B cell (primary cell): ENCODE measurements around the gene FCN2. TPM values are rescaled to one million over a fixed set of nuclear protein-coding genes. Genes with fewer than 3 reads are reported as not detected.

Experiments
- ATAC-seq: fragments of 200-7000 bp; cut with Tn5 transposase; one replicate; pipeline ENCODE4 v1.10.0; 2021; ENCODE audit warnings: low read depth, mild to moderate bottlenecking, moderate number of reproducible peaks, moderate library complexity
- CTCF ChIA-PET: fragments of 350-600 bp; sonication (Branson Sonifier 250); formaldehyde crosslinking; loops from one replicate; lab custom pipeline; 2021; ENCODE audit warnings: antibody characterized with exemption, inconsistent platforms; lab: Charles Lee
- POLR2A ChIA-PET: fragments of 350-600 bp; sonication (Branson Sonifier 250); formaldehyde crosslinking; loops from one replicate; lab custom pipeline; 2021; ENCODE audit warnings: antibody characterized with exemption; lab: Charles Lee
- DNase-seq: peaks from one replicate; pipeline ENCODE4 v3.0.0; 2013
- H2AFZ ChIP-seq: 2 replicates; pipeline ENCODE4 v1.6.1; 2012; ENCODE audit warnings: mild to moderate bottlenecking, low read depth, low read length; ENCODE audit not compliant: insufficient read depth, poor library complexity, severe bottlenecking
- H3K27ac ChIP-seq, 2 donors: 1 replicate in 1 of 2; 2 replicates in 1 of 2; pipeline ENCODE4 v1.5.1; 2012 to 2013; ENCODE audit warnings: low read length in 2 of 2, mild to moderate bottlenecking in 2 of 2, moderate library complexity in 1 of 2
- H3K27me3 ChIP-seq, 4 experiments: fragments of 200-600 bp in 1 of 4; sonication (generic) in 1 of 4; replicated peaks in 1 of 4; 1 replicate in 2 of 4; 2 replicates in 2 of 4; pipeline versions ENCODE4 v1.6.1 to v1.7.0; 2013 to 2016; ENCODE audit warnings: low read length in 3 of 4, mild to moderate bottlenecking in 2 of 4, mixed read lengths in 1 of 4, moderate library complexity in 1 of 4; ENCODE audit not compliant: insufficient read depth in 4 of 4, control insufficient read depth in 3 of 4; ENCODE audit errors: control extremely low read depth in 1 of 4
- H3K36me3 ChIP-seq, 2 experiments: replicated peaks in 1 of 2; 1 replicate in 1 of 2; 2 replicates in 1 of 2; pipeline versions ENCODE4 v1.6.1 to v1.7.1; 2013; ENCODE audit warnings: low read length in 1 of 2; ENCODE audit not compliant: insufficient read depth in 2 of 2, control insufficient read depth in 1 of 2; ENCODE audit errors: control extremely low read depth in 1 of 2, extremely low read depth in 1 of 2
- H3K4me1 ChIP-seq, 2 donors: fragments of 200-600 bp in 1 of 2; sonication (generic) in 1 of 2; 1 replicate in 1 of 2; 2 replicates in 1 of 2; pipeline versions ENCODE4 v1.5.1 to v1.6.1; 2013 to 2017; ENCODE audit warnings: low read length in 2 of 2; ENCODE audit not compliant: control insufficient read depth in 2 of 2, insufficient read depth in 2 of 2
- H3K4me2 ChIP-seq: replicated peaks from 2 replicates; pipeline ENCODE3; 2012; ENCODE audit warnings: mild to moderate bottlenecking, low read depth, low read length; ENCODE audit not compliant: poor library complexity, severe bottlenecking
- H3K4me3 ChIP-seq, 5 experiments: fragments of 200-600 bp in 1 of 5; sonication (generic) in 1 of 5; 1 replicate in 3 of 5; 2 replicates in 2 of 5; pipeline versions ENCODE4 v1.5.1 to v1.7.0; 2011 to 2016; ENCODE audit warnings: low read length in 4 of 5, mild to moderate bottlenecking in 4 of 5, low read depth in 2 of 5, control low read depth in 1 of 5, moderate library complexity in 1 of 5; ENCODE audit not compliant: insufficient read depth in 1 of 5; ENCODE audit errors: control extremely low read depth in 1 of 5, extremely low read depth in 1 of 5
- H3K79me2 ChIP-seq: fragments of 200-600 bp; sonication (generic); one replicate; pipeline ENCODE4 v1.6.0; 2016; ENCODE audit warnings: low read length; ENCODE audit not compliant: control insufficient read depth, insufficient read depth
- H3K9ac ChIP-seq: fragments of 200-600 bp; sonication (generic); 2 replicates; pipeline ENCODE4 v1.6.1; 2017; ENCODE audit warnings: mild to moderate bottlenecking, low read length, moderate library complexity
- H3K9me3 ChIP-seq, 3 donors: one replicate each; pipeline versions ENCODE4 v1.6.1 to v1.7.1; 2013; ENCODE audit warnings: low read length in 2 of 3; ENCODE audit not compliant: control insufficient read depth in 2 of 3, insufficient read depth in 1 of 3; ENCODE audit errors: control extremely low read depth in 1 of 3
- H4K20me1 ChIP-seq: 2 replicates; pipeline ENCODE4 v1.6.0; 2012; ENCODE audit warnings: mild to moderate bottlenecking, low read length; ENCODE audit not compliant: insufficient read depth, control insufficient read depth, poor library complexity, severe bottlenecking
- H3K27ac Mint-ChIP-seq: one replicate; pipeline ENCODE4 v1.8.0; 2021; ENCODE audit warnings: mixed read lengths
- H3K27me3 Mint-ChIP-seq: one replicate; pipeline ENCODE4 v1.8.0; 2021; ENCODE audit warnings: mixed read lengths
- H3K4me1 Mint-ChIP-seq: one replicate; pipeline ENCODE4 v1.8.0; 2021; ENCODE audit warnings: mixed read lengths
- H3K4me3 Mint-ChIP-seq: one replicate; pipeline ENCODE4 v1.8.0; 2021; ENCODE audit warnings: mixed read lengths
- H3K9me3 Mint-ChIP-seq: one replicate; pipeline ENCODE4 v1.8.0; 2022; ENCODE audit warnings: mixed read lengths; ENCODE audit not compliant: insufficient read depth
- CTCF ChIP-seq: fragments of 200-600 bp; IDR thresholded peaks from one replicate; pipeline ENCODE4 v1.8.0; 2022; ENCODE audit warnings: antibody characterized with exemption, mild to moderate bottlenecking
- EZH2 ChIP-seq: IDR thresholded peaks from 2 replicates; pipeline ENCODE4 v1.6.1; 2012; ENCODE audit warnings: borderline replicate concordance, low read depth, mild to moderate bottlenecking, moderate library complexity, low read length; ENCODE audit not compliant: insufficient read depth, poor library complexity, severe bottlenecking
- WGBS: methylation state at CpG from one replicate; pipeline ENCODE4 v1.1.5; 2013; ENCODE audit warnings: missing lambda C conversion rate; ENCODE audit not compliant: insufficient coverage; 5-methylcytosine and 5-hydroxymethylcytosine counted together
- intact Hi-C: fragments of 100-400 bp; cut with micrococcal nuclease; formaldehyde crosslinking; loops from one replicate; pipeline ENCODE4 v1.10.0; 2022
- polyA plus RNA-seq: library from polyadenylated mRNA; depleted of rRNA; stranded (reverse); fragments of >200 nt; gene quantifications from 2 replicates; pipeline ENCODE4 v1.2.3, GENCODE V29; 2012
- total RNA-seq, 2 donors: library from RNA; stranded (reverse); fragments of 120-200 nt in 1 of 2; gene quantifications; 1 replicate in 1 of 2; 2 replicates in 1 of 2; pipeline versions ENCODE4 v1.2.3 to v1.2.4, GENCODE V29; 2013 to 2022

FCN2 gene
- total and polyA plus RNA-seq, 2 donors (not counting 1 experiment from before 2014, with no cell fraction given): not detected

- ChIA-PET CTCF (no interaction called here), POLR2A (no interaction called here)
- no peaks in the 10 kb centered on the region for H3K36me3 ChIP-seq
- no peak overlapping the region for H3K4me3 Mint-ChIP-seq
- TF ChIP-seq EZH2: no peak
- TF ChIP-seq CTCF: no peak
- H3K27ac ChIP-seq: no peak overlapping the region
- DNase-seq (no peak), ATAC-seq (no peak)
- H3K9me3 Mint-ChIP-seq: no peaks in the 10 kb centered on the region
- no peaks in the 10 kb centered on the region for H3K4me1 Mint-ChIP-seq
- intact Hi-C loops: no loop called here
- H4K20me1 ChIP-seq: no peaks in the 10 kb centered on the region
- no peaks in the 10 kb centered on the region for H3K79me2 ChIP-seq
- H3K27me3 Mint-ChIP-seq: no peaks in the 10 kb centered on the region
- H3K4me3 ChIP-seq: no peak overlapping the region
- no peak overlapping the region for H3K4me2 ChIP-seq
- no peak overlapping the region for H3K27ac Mint-ChIP-seq
- no peaks in the 10 kb centered on the region for H3K27me3 ChIP-seq
- H3K9ac ChIP-seq: no peak overlapping the region
- peaks cover 0 to 13% (median 0%) of the 10 kb centered on the region in 3 donors for H3K9me3 ChIP-seq
- no peaks in the 10 kb centered on the region for H3K4me1 ChIP-seq
- WGBS: 93% methylated on average over 16 of the region's 18 CpGs
- no peak overlapping the region for H2AFZ ChIP-seq
These were observed 36.9 kb upstream of the FCN2 start for GRCh38 chr9:134843740-134844139.

DNA sequence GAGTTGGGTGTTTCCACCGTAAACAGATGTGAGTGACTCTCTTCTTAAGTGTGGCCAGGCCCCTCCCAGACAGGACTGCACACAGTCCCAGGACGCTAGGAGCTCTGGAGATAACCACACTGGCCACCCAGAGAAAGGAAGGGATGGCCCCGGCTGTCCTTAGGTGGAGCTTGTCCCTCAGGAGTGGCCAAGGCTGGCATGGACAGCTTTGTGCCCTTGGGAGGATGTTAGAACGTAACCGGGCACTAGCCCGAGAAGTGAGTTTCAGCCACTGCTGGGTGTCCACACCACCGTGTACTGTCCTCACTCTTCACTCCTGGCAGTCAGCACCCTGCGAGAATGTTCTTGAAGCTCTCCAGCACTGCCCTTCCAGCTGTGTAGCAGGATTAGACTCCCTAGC, 35.8 kb upstream of the FCN2 start:
- no peaks in the 10 kb centered on the region for H3K27me3 Mint-ChIP-seq
- 91% methylated on average over 8 of the region's 8 CpGs for WGBS
- H3K9me3 ChIP-seq: peaks cover 0 to 10% (median 0%) of the 10 kb centered on the region in 3 donors

More for the DNA sequence above, 35.8 kb upstream of the FCN2 start:
- Mint-ChIP-seq H3K27ac (no peak overlapping the region), H3K4me1 (no peaks in the 10 kb centered on the region), H3K9me3 (no peaks in the 10 kb centered on the region), H3K4me3 (no peak overlapping the region)
- Histone ChIP-seq H3K36me3 (no peaks in the 10 kb centered on the region), H3K79me2 (no peaks in the 10 kb centered on the region), H3K27me3 (no peaks in the 10 kb centered on the region), H3K4me1 (no peaks in the 10 kb centered on the region), H3K4me2 (no peak overlapping the region), H4K20me1 (no peaks in the 10 kb centered on the region), H2AFZ (no peak overlapping the region), H3K27ac (no peak overlapping the region), H3K4me3 (no peak overlapping the region), H3K9ac (no peak overlapping the region)
- ChIA-PET POLR2A (no interaction called here), CTCF (no interaction called here)
- intact Hi-C loops: no loop called here
- TF ChIP-seq CTCF (no peak), EZH2 (no peak)
- no peak for ATAC-seq
- no peak for DNase-seq
